Pons (tissue), 1 donor: Measurements from ENCODE around the gene MT1HL1.

ENCODE experiments used
- DNase-seq: peaks from one replicate; pipeline ENCODE4 v3.0.0-alpha.2; 2016; ENCODE audit warnings: low spot score

MT1HL1 gene

GRCh38 chr1:237004116-237004515 is at the start of gene MT1HL1:
Gene MT1HL1, minus strand, starts transcription at chr1:237004441. Its CDS starts 69 bp downstream, at chr1:237004372.
- no peak for DNase-seq

DNA sequence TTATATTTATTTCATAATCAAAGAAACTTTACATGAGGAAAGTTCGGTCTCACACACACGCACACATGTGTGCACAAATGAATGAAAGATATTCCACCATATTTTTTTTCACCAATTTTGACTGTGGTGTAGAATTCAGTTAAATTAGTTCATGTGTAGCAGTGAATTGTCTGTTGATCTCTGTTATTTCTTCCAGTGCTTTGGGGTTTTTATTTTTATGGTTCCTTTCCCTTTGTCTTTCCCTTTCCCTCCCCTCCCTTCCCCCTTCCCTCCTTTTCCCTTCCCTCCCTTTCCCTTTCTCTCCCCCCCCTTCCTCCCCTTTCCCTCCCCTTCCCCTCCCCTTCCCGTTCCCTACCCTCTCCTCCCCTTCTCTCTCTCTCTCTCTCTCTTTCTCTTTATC is 46.7 kb upstream of the MT1HL1 start:
- no peak for DNase-seq

DNA sequence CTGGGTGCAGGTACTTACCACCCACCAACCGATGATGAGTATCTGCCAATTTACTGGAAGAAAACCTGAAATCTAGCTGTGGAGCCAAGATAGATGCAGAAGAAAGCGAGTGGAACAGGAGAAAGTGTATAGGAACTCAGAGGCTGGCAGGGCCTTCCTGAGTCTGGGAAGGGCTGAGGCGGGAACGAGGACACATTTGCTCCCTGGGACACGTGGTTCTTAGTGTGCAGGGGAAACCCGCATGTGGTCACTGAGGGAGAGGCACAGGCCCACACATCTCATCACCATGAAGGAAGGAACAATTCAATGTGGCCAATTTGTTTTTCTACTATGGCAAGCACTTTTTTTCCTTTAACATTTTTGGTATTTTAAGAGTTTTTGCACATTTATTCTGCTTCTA is 45.9 kb upstream of the MT1HL1 start:
- no peak for DNase-seq

DNA sequence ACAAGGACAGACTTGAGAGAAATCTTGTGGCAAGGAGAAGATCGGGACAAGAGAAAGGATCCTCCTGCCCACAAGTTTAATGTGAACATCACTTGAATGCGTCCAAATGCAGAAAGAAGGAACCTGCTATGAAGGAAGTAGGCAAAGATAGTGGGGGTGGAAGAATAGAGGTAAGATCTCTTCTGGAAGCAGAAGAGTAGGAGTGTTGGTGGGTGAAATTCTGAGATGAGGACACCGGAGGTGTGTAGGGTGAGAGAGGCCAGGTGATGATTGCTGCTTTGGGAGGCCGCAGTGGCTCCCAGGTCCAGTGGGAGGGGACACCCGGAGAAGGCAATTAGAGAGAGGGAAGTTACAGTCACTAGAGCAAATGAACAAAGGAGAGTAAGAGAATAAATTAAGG is 44.6 kb upstream of the MT1HL1 start:
- no peak for DNase-seq

GRCh38 chr1:237045278-237046016 is 41.2 kb upstream of the MT1HL1 start:
- DNase-seq: no peak

GRCh38 chr1:237043846-237044636 is 39.8 kb upstream of the MT1HL1 start:
- no peak for DNase-seq

DNA sequence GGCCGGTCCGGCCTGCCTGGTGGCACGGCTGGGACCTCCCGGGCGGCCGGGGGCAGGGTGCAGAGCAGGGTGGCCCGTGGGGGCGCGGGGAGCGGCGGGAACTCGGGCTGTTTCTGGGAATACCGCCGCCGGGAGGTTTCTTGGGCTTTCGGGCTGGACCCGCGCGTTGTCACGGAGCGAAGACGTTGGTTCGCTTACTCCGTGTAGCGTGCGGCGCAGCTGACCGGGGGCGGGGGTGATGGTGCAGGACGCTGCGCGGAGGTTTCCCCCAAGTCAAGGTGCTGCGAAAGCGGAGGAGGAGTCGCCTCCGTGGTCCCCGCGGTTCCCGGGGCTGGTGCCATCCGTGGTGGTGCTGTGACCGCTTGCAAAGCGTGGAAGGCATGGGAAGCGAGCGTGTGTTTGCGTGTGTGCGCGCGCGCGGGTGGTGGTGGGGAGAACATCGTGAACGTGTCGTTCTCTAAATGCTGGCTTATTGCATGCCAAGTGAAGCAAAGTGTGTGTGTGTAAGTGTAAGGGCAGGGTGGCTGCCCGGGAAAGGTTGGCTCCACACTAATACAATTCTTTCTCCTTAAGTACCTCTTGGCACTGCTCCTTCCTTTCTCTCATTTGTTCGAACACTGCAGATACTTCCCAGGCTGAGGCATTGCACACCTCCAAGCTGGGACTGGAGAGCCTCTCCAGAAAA is 38.8 kb upstream of the MT1HL1 start:
- no peak for DNase-seq

GRCh38 chr1:237042526-237042891 is 38.3 kb upstream of the MT1HL1 start:
- no peak for DNase-seq

GRCh38 chr1:237041795-237042525 is 37.7 kb upstream of the MT1HL1 start, which contains the start of gene RYR2:
Gene RYR2, plus strand, starts transcription at chr1:237042184. Its CDS starts 338 bp downstream, at chr1:237042522.
- no peak for DNase-seq

GRCh38 chr1:237041461-237041794 is 37.2 kb upstream of the MT1HL1 start:
- no peak for DNase-seq

- DNase-seq: no peak
These were observed 36.6 kb upstream of the MT1HL1 start for GRCh38 chr1:237040823-237041222.

- no peak for DNase-seq
These were observed 34.0 kb upstream of the MT1HL1 start for GRCh38 chr1:237038211-237038610.

DNA sequence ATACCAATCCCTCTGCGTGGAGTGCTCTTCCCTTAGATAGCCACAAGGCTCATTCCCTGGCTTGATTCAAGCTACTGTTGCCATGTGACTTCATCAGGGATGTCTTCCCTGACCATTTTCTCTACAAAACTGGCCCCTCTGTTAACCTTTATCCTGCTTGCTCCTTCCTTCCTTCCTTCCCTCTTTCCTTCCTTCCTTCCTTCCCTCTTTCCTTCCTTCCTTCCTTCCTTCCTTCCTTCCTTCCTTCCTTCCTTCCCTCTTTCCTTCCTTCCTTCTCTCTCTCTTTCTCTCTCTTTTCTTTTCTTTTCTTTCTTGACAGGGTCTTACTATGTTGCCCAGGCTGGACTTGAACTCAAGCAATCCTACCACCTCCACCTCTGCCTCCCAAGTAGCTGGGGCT is 31.5 kb upstream of the MT1HL1 start:
- no peak for DNase-seq

GRCh38 chr1:237033804-237034203 is 29.6 kb upstream of the MT1HL1 start:
- no peak for DNase-seq

DNA sequence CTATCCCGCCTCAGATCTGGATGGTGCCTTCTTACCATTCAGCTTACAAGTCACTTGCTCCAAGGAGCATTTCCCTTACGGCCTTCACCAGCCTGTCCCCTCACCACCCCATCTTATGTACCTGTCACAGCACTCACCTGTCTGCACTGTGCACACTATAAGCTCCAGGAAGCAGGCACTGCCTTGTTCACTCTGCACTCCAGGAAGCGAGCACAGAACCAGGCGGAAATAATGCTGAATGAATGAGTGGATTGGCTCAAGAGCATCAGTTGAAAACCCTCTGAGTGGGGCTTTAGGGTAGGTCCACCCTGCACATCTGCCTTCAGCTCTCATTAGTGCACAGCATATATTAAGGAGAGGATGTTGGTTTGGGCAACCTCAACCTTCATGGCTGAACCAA is 28.8 kb upstream of the MT1HL1 start:
- no peak for DNase-seq

- no peak for DNase-seq
These were observed 27.8 kb upstream of the MT1HL1 start for GRCh38 chr1:237032029-237032428.

GRCh38 chr1:237031480-237031879 is 27.2 kb upstream of the MT1HL1 start:
- no peak for DNase-seq

DNA sequence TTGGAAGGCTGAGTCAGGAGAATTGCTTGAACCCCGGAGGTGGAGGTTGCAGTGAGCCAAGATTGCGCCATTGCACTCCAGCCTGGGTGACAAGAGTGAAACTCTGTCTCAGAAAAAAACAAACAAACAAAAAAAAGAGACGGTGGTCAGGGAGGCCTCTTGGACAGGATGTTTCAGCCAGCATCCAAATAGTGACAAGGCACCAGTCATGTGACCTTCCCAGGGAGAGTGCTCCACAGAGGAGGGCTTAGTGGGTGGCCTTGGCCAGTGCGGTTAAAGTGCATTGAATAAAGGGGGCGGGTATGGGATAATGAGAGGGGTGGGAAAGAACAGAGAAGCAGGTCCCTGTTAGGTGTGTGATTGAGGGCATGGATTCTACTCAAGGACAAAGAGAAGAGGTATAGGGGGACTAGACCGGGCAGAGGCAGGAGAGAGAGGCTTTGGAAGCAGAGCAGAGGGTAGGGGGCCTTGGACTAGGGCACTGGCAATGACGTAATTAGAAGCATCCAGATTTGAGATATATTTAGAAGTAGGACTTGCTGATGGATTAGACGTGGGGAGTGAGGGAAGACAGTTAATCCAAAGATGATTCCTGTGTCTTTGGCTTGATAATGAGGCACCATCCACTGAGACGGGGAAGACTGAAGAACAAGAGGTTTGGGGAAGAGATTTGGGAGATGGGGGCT is 25.8 kb upstream of the MT1HL1 start:
- no peak for DNase-seq

DNA sequence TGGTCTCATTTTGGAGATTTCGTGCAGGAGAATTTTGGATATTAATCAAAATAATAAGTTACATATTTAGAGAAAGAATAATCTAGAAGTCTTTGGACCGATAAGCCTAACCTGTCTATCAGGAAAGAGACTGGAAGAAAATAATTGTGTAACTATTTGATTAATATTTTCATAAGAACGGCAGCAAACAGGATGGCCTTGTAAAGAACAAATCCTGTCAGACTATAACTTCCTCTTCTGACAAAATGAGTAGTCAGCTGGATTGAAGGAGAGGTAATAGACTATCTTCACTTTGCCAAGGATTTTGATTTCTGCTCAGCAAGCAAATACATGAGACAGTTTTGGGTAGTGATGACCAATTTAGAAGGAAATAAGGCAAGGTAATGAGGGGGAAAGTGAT is 25.0 kb upstream of the MT1HL1 start:
- DNase-seq: no peak

DNA sequence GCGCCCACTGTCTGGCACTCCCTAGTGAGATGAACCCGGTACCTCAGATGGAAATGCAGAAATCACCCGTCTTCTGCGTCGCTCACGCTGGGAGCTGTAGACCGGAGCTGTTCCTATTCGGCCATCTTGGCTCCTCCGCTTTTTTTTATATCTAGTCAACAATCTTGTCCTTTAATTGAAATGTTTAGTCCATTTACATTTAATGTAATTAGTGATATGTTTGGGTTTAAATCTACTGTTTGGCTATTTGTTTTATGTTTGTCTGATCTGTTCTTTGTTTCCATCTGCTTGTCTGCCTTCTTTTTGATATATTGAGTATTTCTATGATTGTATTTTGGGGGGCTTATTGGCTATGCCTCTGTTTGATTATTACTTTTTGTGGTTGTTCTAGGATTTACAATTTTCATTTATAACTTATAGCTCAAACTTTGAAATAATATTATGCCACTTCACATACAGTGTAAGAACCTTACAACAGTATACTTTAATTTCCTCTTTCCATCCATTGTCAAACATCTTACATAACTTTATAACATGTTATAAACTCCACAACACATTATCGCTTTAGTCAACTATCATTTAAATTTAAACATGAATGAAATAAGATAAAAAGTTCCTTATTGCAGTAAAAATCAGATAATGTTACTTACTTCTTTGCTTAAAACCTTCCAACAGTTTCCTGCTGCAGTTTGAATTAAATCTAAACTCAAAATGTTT is 21.3 kb upstream of the MT1HL1 start:
- no peak for DNase-seq

DNA sequence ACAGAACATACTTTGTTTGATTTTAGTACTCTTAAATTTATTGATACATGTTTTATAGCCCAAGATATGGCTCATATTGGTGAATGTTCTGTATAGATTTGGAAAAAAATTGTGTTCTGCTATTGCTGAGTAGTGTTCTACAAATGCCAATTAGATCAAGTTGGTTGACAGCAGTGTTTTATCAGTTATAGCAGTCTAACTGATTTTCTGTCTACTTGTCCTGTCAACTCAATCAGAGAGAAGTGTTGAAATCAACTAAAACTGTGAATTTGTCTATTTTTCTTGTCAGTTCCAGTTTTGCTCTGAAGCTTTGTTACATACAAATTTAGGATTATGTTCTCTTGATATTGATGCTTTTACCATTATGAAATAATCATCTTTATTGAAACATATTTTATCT is 14.7 kb upstream of the MT1HL1 start:
- DNase-seq: no peak
